HAP-1 (cell line): ENCODE data around the gene ORC2.
"Not testable (repeated sequence)": the region's sequence is repeated elsewhere in the genome, so short reads cannot be mapped to it uniquely, and the experiment has no call there.

Experiments used
- DNase-seq, 2 experiments: peaks; one replicate each; pipeline ENCODE4 v3.0.0-alpha.2; 2016 to 2020; ENCODE audit warnings: low spot score in 2 of 2
- H3K27me3 ChIP-seq: fragments of 250-450 bp; sonication (Bioruptor Pico); 2 replicates; pipeline ENCODE4 v1.5.1; 2020; ENCODE audit warnings: low read depth, mild to moderate bottlenecking, moderate library complexity
- H3K36me3 ChIP-seq: fragments of 250-450 bp; sonication (Bioruptor Pico); replicated peaks from 2 replicates; pipeline ENCODE4 v1.5.1; 2020; ENCODE audit warnings: mild to moderate bottlenecking
- H3K4me1 ChIP-seq: fragments of 250-450 bp; sonication (Bioruptor Pico); 2 replicates; pipeline ENCODE4 v1.5.1; 2020; ENCODE audit warnings: mild to moderate bottlenecking
- H3K4me3 ChIP-seq: fragments of 250-450 bp; sonication (Bioruptor Pico); 2 replicates; pipeline ENCODE4 v1.5.1; 2020; ENCODE audit warnings: mild to moderate bottlenecking, moderate library complexity
- H3K9me3 ChIP-seq: fragments of 250-450 bp; sonication (Bioruptor Pico); 2 replicates; pipeline ENCODE4 v1.5.1; 2020; ENCODE audit warnings: mild to moderate bottlenecking, moderate library complexity
- in situ Hi-C: fragments of 300-500 bp; cut with MboI; formaldehyde crosslinking; loops from 3 replicates; pipeline ENCODE4 v1.14.3; 2020; ENCODE audit warnings: low sequenced_read_pairs, inconsistent platforms, mixed read lengths

Gene ORC2

GRCh38 chr2:200909958-200910357 is 53.5 kb downstream of the ORC2 start:
- in situ Hi-C loops, result loop anchor here (10.0 kb wide), 1 partner anchor 265 kb away; no protein-coding TSS in a partner anchor

GRCh38 chr2:200905618-200906296 is 57.7 kb downstream of the ORC2 start:
- no peaks in the 10 kb centered on the region for H3K4me1 ChIP-seq
- peak; percentile 51 to 72 for DNase-seq
- in situ Hi-C loops, result loop anchor here (10.0 kb wide), 1 partner anchor 269 kb away; no protein-coding TSS in a partner anchor
- no peaks in the 10 kb centered on the region for H3K9me3 ChIP-seq
- peaks cover 57% of the 10 kb centered on the region for H3K36me3 ChIP-seq
- H3K27me3 ChIP-seq, result no peaks in the 10 kb centered on the region
- H3K4me3 ChIP-seq, result no peak overlapping the region

More at GRCh38 chr2:200909958-200910357, 53.5 kb downstream of the ORC2 start:
- no peaks in the 10 kb centered on the region for H3K4me1 ChIP-seq
- H3K36me3 ChIP-seq, result peaks cover 56% of the 10 kb centered on the region
- no peak for DNase-seq
- no peak overlapping the region for H3K4me3 ChIP-seq
- H3K27me3 ChIP-seq, result no peaks in the 10 kb centered on the region
- no peaks in the 10 kb centered on the region for H3K9me3 ChIP-seq

- DNase-seq, result peak; percentile 79 to 95
- peaks cover 82% of the 10 kb centered on the region for H3K36me3 ChIP-seq
Measured at GRCh38 chr2:200901459-200902072, 61.9 kb downstream of the ORC2 start.

GRCh38 chr2:200899482-200899881 is 64.0 kb downstream of the ORC2 start:
- no peaks in the 10 kb centered on the region for H3K9me3 ChIP-seq
- no peak overlapping the region for H3K4me3 ChIP-seq
- peaks cover 84% of the 10 kb centered on the region for H3K36me3 ChIP-seq
- no peaks in the 10 kb centered on the region for H3K4me1 ChIP-seq
- in situ Hi-C loops, result no loop called here
- no peak for DNase-seq
- no peaks in the 10 kb centered on the region for H3K27me3 ChIP-seq

More at GRCh38 chr2:200901459-200902072, 61.9 kb downstream of the ORC2 start:
- H3K4me3 ChIP-seq, result no peak overlapping the region
- in situ Hi-C loops, result loop anchor here (10.0 kb wide), 1 partner anchor 273 kb away; no protein-coding TSS in a partner anchor
- H3K4me1 ChIP-seq, result no peaks in the 10 kb centered on the region
- H3K27me3 ChIP-seq, result no peaks in the 10 kb centered on the region
- H3K9me3 ChIP-seq, result no peaks in the 10 kb centered on the region

- H3K4me3 ChIP-seq, result peak within 1 kb of the TSS; percentile 84
- H3K27me3 ChIP-seq, result no peaks in the 10 kb centered on the region
- peaks cover 17% of the 10 kb centered on the region for H3K36me3 ChIP-seq
- peaks cover 4% of the 10 kb centered on the region for H3K4me1 ChIP-seq
- in situ Hi-C loops, result no loop called here
- no peaks in the 10 kb centered on the region for H3K9me3 ChIP-seq
- peak; percentile 99 for DNase-seq
Measured at GRCh38 chr2:200888704-200889625, 74.5 kb downstream of the ORC2 start, which contains the start of the genes NIF3L1 and PPIL3. Gene NIF3L1, plus strand, starts transcription at chr2:200889371. Its CDS starts 2,573 bp downstream, at chr2:200891944. Gene PPIL3, minus strand, starts transcription at chr2:200889077. Its CDS starts 1,462 bp downstream, at chr2:200887615.

GRCh38 chr2:200881715-200882249 is 81.7 kb downstream of the ORC2 start:
- H3K4me3 ChIP-seq, DNase-seq, H3K27me3 ChIP-seq, in situ Hi-C loops, H3K4me1 ChIP-seq, H3K9me3 ChIP-seq: not testable (repeated sequence)
- H3K36me3 ChIP-seq, result peaks cover 52% of the 10 kb centered on the region

GRCh38 chr2:200878289-200878880 is 85.1 kb downstream of the ORC2 start:
- in situ Hi-C loops, result no loop called here
- no peak overlapping the region for H3K4me3 ChIP-seq
- no peaks in the 10 kb centered on the region for H3K4me1 ChIP-seq
- H3K27me3 ChIP-seq, result no peaks in the 10 kb centered on the region
- no peaks in the 10 kb centered on the region for H3K9me3 ChIP-seq
- no peak for DNase-seq
- peaks cover 51% of the 10 kb centered on the region for H3K36me3 ChIP-seq

GRCh38 chr2:200877443-200877842 is 86.0 kb downstream of the ORC2 start:
- no peaks in the 10 kb centered on the region for H3K9me3 ChIP-seq
- H3K4me1 ChIP-seq, result no peaks in the 10 kb centered on the region
- no peak overlapping the region for H3K4me3 ChIP-seq
- no peaks in the 10 kb centered on the region for H3K27me3 ChIP-seq
- H3K36me3 ChIP-seq, result peaks cover 50% of the 10 kb centered on the region
- in situ Hi-C loops, result no loop called here
- no peak for DNase-seq

GRCh38 chr2:200873560-200873959 is 89.9 kb downstream of the ORC2 start:
- no peaks in the 10 kb centered on the region for H3K9me3 ChIP-seq
- no peaks in the 10 kb centered on the region for H3K27me3 ChIP-seq
- no peaks in the 10 kb centered on the region for H3K4me1 ChIP-seq
- in situ Hi-C loops, result no loop called here
- peak in 1 of 2 experiments; percentile 0 for DNase-seq
- no peak overlapping the region for H3K4me3 ChIP-seq
- H3K36me3 ChIP-seq, result peaks cover 30% of the 10 kb centered on the region

- in situ Hi-C loops, result no loop called here
- H3K9me3 ChIP-seq, result no peaks in the 10 kb centered on the region
- H3K27me3 ChIP-seq, result no peaks in the 10 kb centered on the region
- no peak for DNase-seq
- no peak overlapping the region for H3K4me3 ChIP-seq
- no peaks in the 10 kb centered on the region for H3K4me1 ChIP-seq
- H3K36me3 ChIP-seq, result peaks cover 18% of the 10 kb centered on the region
Measured at GRCh38 chr2:200871151-200871550, 92.3 kb downstream of the ORC2 start.

GRCh38 chr2:200869014-200869413 is 94.4 kb downstream of the ORC2 start:
- no peaks in the 10 kb centered on the region for H3K27me3 ChIP-seq
- DNase-seq, result no peak
- in situ Hi-C loops, result no loop called here
- H3K4me3 ChIP-seq, result no peak overlapping the region
- H3K9me3 ChIP-seq, result no peaks in the 10 kb centered on the region
- no peaks in the 10 kb centered on the region; the same call in 1 of the 2 replicates for H3K4me1 ChIP-seq
- peaks cover 14% of the 10 kb centered on the region for H3K36me3 ChIP-seq

- Histone ChIP-seq H3K9me3 (no peaks in the 10 kb centered on the region), H3K4me3 (peak within 1 kb of the TSS; percentile 98), H3K36me3 (peaks cover 37% of the 10 kb centered on the region), H3K27me3 (no peaks in the 10 kb centered on the region), H3K4me1 (peaks cover 16% of the 10 kb centered on the region)
- in situ Hi-C loops, result no loop called here
- peak; percentile 79 to 93 for DNase-seq
Measured at GRCh38 chr2:200864176-200865034, 99.1 kb downstream of the ORC2 start, which contains the start of gene CLK1. Gene CLK1, minus strand, starts transcription at chr2:200864658. Its CDS starts 2,796 bp downstream, at chr2:200861862.
